ENCODE results near the gene PHOX2B. TPM values are rescaled to one million over a fixed set of nuclear protein-coding genes. Genes with fewer than 3 reads are reported as not detected.
"Not testable (repeated sequence)": the region's sequence is repeated elsewhere in the genome, so short reads cannot be mapped to it uniquely, and the experiment has no call there.

The PHOX2B gene
- total RNA-seq, 2 donors from 2014 or later: not detected

GRCh38 chr4:41718907-41719306 is 29.6 kb downstream of the PHOX2B start:
- no peak for DNase-seq (ENCODE audit: low spot score)
- intact Hi-C loops (cut with DNase I): no loop called here

DNA sequence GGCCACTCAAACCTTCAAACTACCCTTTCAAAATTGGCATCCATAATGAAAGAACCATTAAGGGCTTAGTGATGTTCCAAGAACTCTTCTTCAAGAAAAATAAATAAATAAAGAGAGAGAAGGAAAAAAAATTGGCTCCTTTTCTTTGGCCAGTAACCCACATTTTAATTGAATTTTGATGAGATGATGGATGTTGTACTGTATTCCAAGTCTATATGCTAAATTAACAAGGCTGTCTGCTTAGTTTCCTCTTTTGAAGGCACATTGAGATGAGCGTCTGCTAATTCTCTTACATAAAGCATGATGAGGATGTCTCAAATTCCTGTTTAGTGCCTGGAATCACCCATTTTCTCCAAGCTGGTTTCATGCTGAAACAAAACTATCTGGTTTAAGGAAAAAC is 33.4 kb downstream of the PHOX2B start:
- intact Hi-C loops (cut with DNase I): no loop called here
- DNase-seq (ENCODE audit: low spot score): no peak

DNA sequence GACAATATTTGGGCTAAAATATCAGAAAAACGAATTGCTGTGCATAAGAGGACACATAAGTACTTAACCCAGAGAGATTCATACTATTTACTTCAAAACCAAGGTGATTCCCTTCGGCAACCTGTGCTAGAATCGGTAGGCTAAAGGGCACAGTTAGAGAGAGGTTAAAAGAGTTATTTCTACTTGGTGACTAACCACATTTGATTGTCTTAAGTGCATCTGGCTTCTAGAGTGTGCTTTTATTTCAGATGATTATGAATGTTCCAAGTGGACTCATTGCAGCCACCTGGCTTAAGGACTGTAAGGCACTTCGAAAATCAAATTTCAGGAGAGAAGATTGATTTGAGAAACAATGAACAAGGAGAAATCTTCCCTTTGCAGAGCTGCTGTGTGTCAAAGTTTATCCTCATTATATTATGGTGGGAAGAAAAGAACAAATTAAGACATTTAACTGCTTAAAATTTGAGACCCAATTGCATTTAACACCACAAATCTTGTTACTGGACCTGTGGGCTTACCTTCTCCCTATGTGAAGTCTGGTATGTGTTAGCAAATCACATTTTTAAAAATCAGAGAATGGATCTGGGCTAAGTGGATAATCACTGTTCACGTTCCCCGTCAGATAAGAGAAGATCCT is 34.0 kb downstream of the PHOX2B start:
- no peak for DNase-seq (ENCODE audit: low spot score)
- intact Hi-C loops (cut with DNase I): no loop called here

GRCh38 chr4:41713768-41714167 is 34.8 kb downstream of the PHOX2B start:
- intact Hi-C loops (cut with DNase I): no loop called here

GRCh38 chr4:41712425-41712824 is 36.1 kb downstream of the PHOX2B start:
- intact Hi-C loops (cut with DNase I): no loop called here
- DNase-seq (ENCODE audit: low spot score): no peak

More at GRCh38 chr4:41713768-41714167, 34.8 kb downstream of the PHOX2B start:
- DNase-seq (ENCODE audit: low spot score): no peak

GRCh38 chr4:41711654-41712053 is 36.9 kb downstream of the PHOX2B start:
- DNase-seq (ENCODE audit: low spot score); intact Hi-C loops (cut with DNase I): not testable (repeated sequence)

DNA sequence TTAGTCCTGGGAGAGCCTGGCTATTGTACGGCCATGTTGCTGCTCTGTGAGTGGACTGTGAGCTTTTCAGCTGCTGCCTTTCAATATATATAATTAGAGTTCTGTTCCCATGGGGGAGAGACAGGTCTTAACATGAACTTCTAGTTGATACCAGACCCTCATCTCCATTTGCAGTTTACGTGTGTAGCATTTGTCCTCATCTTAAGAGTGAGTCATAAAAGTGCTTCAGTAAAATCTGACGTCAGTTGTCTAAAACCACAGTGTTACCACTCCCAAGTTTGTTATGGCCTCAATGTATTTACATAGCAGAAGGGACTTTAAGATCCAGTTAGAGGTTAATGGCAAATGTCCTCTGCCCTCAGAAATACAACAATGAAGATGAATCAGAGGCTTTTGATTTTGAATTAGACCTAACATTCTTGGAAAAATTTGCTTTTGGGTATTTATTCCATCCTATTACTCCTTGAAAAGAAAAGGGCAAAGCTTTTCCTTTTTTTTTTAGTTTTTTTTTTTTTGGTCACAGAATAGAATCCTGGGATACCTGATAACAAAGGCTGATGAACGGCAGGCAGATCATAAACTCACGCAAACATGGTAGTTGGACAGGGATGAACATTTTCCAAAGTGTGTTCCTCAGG is 38.6 kb downstream of the PHOX2B start:
- no peak for DNase-seq (ENCODE audit: low spot score)
- intact Hi-C loops (cut with DNase I): no loop called here

- no peak for DNase-seq (ENCODE audit: low spot score)
- intact Hi-C loops (cut with DNase I): loop anchor here in 1 of 2 donors (5.0 kb wide), 1 partner anchor 839 kb away; no protein-coding TSS in a partner anchor
These were observed 44.7 kb downstream of the PHOX2B start for GRCh38 chr4:41703785-41704184.

GRCh38 chr4:41702770-41703169 is 45.8 kb downstream of the PHOX2B start:
- intact Hi-C loops (cut with DNase I): loop anchor here in 1 of 2 donors (5.0 kb wide), 1 partner anchor 840 kb away; no protein-coding TSS in a partner anchor
- DNase-seq (ENCODE audit: low spot score): no peak

- intact Hi-C loops (cut with DNase I): loop anchor here in 1 of 2 donors (5.0 kb wide), 1 partner anchor 840 kb away; no protein-coding TSS in a partner anchor
- no peak for DNase-seq (ENCODE audit: low spot score)
These were observed 46.5 kb downstream of the PHOX2B start for GRCh38 chr4:41701983-41702382.

DNA sequence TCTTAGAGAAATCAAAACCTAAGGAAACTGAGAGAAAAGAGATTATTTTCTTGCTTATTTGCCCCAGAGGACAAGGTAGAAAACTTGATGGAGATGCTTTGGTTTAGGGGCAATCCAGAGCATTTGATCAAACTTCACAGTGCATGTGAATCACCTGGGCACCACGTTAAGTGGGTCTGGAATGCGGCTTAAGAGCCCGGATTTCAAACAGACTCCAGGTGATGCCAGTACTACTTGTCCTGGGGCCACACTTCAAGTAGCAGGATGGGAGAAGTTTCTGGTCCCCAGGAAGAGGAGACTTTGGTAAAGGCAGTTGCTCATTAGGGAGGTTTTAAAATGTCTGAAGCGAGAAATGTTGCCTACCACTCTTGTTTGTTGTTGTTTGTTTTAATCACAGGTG is 51.8 kb downstream of the PHOX2B start:
- intact Hi-C loops (cut with DNase I): loop anchor here (10.0 kb wide), 1 partner anchor 188 kb away; no protein-coding TSS in a partner anchor
- no peak for DNase-seq (ENCODE audit: low spot score)

- intact Hi-C loops (cut with DNase I): loop anchor here (10.0 kb wide), 1 partner anchor 189 kb away; no protein-coding TSS in a partner anchor
These were observed 52.4 kb downstream of the PHOX2B start for GRCh38 chr4:41696131-41696530.

More at GRCh38 chr4:41696131-41696530, 52.4 kb downstream of the PHOX2B start:
- no peak for DNase-seq (ENCODE audit: low spot score)

Other genes starting within 250 kb of the PHOX2B start
- 10 to 100 TPM; 38.7 to 68.0 TPM for gene LIMCH1, start 210.6 kb downstream of the PHOX2B start, total RNA-seq
- gene TMEM33, start 186.7 kb upstream of the PHOX2B start, total RNA-seq: 10 to 100 TPM; 34.7 to 35.7 TPM
- gene DCAF4L1, start 233.0 kb upstream of the PHOX2B start, total RNA-seq: under 1 TPM; 0.28 to 0.33 TPM
- 10 to 100 TPM; 42.1 to 47.4 TPM for gene SLC30A9, start 241.8 kb upstream of the PHOX2B start, total RNA-seq